ENCODE data around the gene TGFBR1.

GRCh38 chr9:99177576-99178366 is 72.9 kb downstream of the TGFBR1 start:
- TF ChIP-seq CTCF (IDR thresholded peaks at IDR 0.05) (no peak), POLR2A (IDR thresholded peaks at IDR 0.05) (no peak)
